Skin epidermis (tissue), 12 donors: Measurements from ENCODE around the gene HNF1B.

Experiments used
- H3K27ac ChIP-seq, 21 experiments: fragments of 200-600 bp; sonication (generic) in 11 of 21; one replicate each; pipeline ENCODE4 v1.5.0; 2020; ENCODE audit warnings: mild to moderate bottlenecking in 3 of 21, inconsistent platforms in 2 of 21, moderate library complexity in 2 of 21
- H3K4me3 ChIP-seq, 7 experiments: fragments of 200-600 bp; sonication (generic) in 2 of 7; one replicate each; pipeline ENCODE4 v1.5.0; 2020; ENCODE audit warnings: inconsistent platforms in 2 of 7, mild to moderate bottlenecking in 2 of 7, moderate library complexity in 1 of 7

The HNF1B gene

DNA sequence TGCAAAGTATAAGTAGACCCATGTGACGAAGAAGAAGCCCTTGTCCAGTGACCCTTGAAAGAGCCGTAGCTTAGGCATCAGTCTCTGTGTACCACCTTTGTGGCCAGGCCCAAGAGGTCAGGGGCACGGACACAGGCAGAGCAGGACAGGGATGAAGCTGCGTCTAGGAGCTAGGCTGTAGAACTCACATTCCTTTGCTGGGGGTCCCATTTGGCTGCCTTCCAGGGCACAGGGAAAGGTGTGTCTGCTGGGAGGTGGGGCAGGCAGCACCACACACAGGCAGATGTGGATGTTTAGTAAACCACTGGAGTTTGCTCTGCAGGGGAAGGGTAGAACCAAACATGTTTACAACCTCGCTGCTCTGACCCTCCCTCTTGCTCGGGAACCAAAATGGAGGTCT is 33.7 kb downstream of the HNF1B start:
- Histone ChIP-seq H3K4me3 (no peak overlapping the region), H3K27ac (no peak overlapping the region)

GRCh38 chr17:37710344-37710886 is 34.4 kb downstream of the HNF1B start:
- Histone ChIP-seq H3K27ac (no peak overlapping the region), H3K4me3 (no peak overlapping the region)

GRCh38 chr17:37708616-37709212 is 36.1 kb downstream of the HNF1B start:
- no peak overlapping the region for H3K27ac ChIP-seq
- no peak overlapping the region for H3K4me3 ChIP-seq

DNA sequence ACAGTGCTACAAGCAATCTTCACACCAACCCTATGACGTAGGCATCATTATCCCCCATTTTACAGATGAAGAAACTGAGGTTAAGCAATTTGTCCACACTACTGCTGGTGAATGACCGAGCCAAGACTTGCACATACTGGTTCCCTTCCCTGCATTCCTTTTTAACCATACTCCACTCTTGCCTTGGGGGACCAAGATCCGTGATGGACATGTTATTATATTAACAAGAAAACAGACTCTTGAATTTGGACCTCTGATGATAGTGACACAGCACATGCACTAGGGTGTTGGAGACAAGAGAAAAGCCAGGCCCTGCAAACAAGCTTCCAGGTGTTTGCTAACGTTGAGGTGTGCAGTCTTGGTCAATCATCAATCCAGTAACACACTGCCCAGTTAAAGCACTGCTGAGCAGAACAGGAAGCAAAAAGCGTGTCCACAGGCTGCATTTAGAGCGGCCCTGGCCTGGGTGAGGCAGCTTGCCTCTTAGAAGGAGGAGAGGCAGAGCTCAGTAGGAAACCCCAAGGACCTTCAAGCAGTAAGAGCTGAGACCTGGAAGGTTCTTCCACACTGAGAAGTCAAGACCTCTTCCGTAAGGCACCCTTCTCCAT is 36.7 kb downstream of the HNF1B start:
- H3K4me3 ChIP-seq: no peak overlapping the region
- H3K27ac ChIP-seq: no peak overlapping the region

- Histone ChIP-seq H3K27ac (no peak overlapping the region), H3K4me3 (no peak overlapping the region)
Observed at GRCh38 chr17:37706446-37706845, 38.4 kb downstream of the HNF1B start.

- Histone ChIP-seq H3K27ac (no peak overlapping the region), H3K4me3 (no peak overlapping the region)
Observed at GRCh38 chr17:37702598-37702997, 42.3 kb downstream of the HNF1B start.

GRCh38 chr17:37701496-37701898 is 43.4 kb downstream of the HNF1B start:
- Histone ChIP-seq H3K4me3 (no peak overlapping the region), H3K27ac (no peak overlapping the region)

DNA sequence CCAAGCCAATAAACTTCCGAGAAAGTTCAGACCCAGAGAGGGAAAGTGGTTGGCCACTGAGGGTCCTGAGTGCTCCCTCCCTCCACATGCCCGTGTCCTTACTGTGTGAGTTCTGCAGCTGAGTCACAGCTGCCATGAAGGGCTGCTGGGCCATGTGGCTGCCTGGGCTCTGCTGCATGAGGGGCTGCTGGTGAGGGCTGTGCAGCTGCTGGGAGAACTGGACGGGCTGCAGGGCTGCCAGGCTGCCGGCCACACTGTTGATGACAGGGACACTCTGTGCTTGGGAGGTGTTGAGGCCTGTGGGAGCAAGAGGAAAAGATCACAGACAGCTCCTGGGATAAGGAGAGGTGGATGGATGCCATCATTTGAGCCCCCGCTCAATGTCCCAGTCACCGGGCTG is 44.0 kb downstream of the HNF1B start:
- no peak overlapping the region for H3K27ac ChIP-seq
- no peak overlapping the region for H3K4me3 ChIP-seq

DNA sequence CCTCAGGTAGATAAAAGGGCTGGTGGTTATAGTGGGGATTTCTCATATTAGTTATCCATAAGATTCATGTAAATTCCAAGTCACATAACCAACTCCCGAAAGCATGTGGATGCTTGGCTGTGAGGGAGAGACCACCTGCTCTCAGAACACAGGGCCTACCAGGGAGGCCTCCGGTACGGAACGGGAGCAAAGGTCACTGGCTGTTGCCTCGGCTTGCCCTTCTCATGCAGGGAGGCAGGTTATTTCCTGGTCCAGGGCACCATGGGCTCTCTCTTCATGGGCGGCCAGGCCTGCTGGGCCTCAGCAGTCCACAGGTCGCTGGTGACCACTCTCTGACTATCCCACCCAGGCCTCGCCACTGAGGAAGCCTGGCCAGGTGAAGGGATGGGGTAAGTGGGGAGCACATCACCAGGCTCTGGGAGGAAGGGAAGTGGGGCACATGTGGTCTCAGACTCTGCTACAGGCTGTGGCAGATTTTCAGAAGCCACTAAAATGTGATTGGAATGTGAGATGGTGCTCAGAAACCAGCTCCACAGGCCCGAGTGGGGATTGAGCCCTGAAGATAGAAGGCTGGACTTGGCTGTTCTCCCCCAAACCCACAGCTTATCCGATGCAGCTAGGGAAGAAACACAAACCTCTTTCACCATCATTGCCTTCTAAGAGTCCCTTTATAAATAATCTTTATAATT is 45.4 kb downstream of the HNF1B start:
- Histone ChIP-seq H3K27ac (no peak overlapping the region), H3K4me3 (no peak overlapping the region)

DNA sequence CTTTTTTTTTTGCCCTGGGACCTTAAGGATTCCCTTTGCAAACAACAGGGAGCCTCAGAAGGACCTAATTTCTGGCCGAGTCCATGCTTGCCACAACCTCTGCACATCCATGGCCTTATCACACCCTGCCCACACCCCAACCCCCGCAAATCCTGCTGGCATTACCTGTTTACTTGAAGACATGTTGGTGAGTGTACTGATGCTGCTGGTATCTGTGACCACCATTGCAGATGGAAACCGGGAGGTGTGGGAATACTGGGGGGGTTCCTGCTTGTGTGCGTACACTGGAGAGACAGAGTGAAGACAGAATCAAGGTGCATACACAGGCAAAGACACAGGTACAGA is 46.0 kb downstream of the HNF1B start:
- Histone ChIP-seq H3K27ac (no peak overlapping the region), H3K4me3 (no peak overlapping the region)

GRCh38 chr17:37698132-37698910 is 46.5 kb downstream of the HNF1B start:
- Histone ChIP-seq H3K4me3 (no peak overlapping the region), H3K27ac (no peak overlapping the region)

DNA sequence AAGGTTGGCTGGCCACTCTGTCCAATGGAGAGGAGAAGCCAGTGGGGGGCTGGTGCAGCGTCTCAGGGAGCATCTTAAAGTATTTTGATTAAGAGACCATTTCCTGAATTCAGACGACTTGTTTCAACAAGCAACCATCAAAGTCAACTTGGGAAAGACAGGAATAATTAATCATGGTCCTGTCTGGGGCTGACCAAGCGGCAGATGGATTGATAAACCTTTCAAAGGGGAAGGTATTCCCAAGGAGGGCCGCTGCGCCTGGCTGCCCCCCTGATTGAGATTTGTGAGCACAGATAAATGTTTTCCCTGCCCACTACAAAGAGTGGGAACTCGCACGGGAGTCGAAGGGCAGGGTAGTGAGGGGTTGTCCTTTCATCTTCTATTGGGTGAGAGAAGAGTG is 47.5 kb downstream of the HNF1B start:
- no peak overlapping the region for H3K27ac ChIP-seq
- no peak overlapping the region for H3K4me3 ChIP-seq

DNA sequence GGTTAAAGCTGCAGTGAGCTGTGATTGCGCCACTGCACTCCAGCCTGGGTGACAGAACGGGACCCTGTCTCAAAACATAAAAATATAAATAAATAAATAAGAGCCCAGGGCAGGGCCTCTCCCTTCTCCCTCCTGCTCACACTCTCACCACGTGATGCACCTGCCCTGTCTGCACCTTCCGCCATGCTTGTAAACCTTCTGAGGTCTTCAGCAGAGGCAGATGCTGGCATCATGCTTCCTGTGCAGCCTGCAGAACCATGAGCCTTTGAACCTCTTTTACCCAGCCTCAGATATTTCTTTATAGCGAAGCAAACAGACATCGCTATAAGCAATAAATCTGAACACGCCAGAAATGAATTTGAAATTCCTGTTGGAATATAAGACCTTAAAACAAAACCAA is 48.5 kb downstream of the HNF1B start:
- Histone ChIP-seq H3K27ac (no peak overlapping the region), H3K4me3 (no peak overlapping the region)

GRCh38 chr17:37695726-37696125 is 49.1 kb downstream of the HNF1B start:
- no peak overlapping the region for H3K27ac ChIP-seq
- H3K4me3 ChIP-seq: no peak overlapping the region

DNA sequence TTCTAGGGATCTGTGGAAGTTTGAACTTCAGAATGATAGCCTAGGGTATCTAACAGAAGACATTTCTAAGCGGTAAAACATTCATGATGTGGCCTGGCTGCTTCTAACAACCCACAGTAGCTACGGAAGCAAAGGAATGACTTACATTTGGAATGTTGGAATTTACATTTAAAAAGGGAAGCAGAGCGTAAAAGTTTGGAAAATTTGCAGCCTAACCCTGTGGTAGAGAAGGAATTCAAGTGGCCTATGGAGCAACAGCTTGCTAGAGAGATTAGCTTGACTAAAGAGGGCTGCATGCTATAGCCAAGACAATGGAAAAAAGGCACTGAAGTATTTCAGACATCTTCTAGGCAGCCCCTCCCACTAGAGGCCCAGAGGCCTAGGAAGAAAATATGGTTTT is 50.1 kb downstream of the HNF1B start:
- no peak overlapping the region for H3K4me3 ChIP-seq
- H3K27ac ChIP-seq: no peak overlapping the region

GRCh38 chr17:37693328-37693727 is 51.5 kb downstream of the HNF1B start:
- no peak overlapping the region for H3K27ac ChIP-seq
- H3K4me3 ChIP-seq: no peak overlapping the region

DNA sequence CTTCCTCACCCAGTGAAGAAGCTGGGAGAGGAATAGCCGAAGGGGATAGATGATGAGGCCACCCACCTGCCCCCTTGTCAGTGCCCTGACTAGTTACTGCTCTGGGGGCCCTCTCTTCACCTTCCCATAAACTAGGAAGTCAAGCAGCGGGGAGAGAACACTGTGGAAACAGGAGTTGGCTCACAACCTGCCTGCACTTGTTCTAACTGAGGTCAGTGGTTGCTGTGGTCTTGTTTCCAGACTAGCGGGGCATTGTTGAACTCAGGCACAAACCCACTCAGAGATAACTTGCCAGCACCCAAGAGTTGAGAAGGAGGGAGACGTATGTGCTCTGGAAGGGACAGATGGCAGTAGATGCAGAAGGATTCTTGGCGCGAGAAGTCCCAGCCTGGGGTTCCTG is 53.1 kb downstream of the HNF1B start:
- no peak overlapping the region for H3K4me3 ChIP-seq
- H3K27ac ChIP-seq: no peak overlapping the region

GRCh38 chr17:37689317-37689716 is 55.5 kb downstream of the HNF1B start:
- H3K4me3 ChIP-seq: no peak overlapping the region

GRCh38 chr17:37683454-37683984 is 61.3 kb downstream of the HNF1B start:
- no peak overlapping the region for H3K27ac ChIP-seq
- H3K4me3 ChIP-seq: no peak overlapping the region

More at GRCh38 chr17:37689317-37689716, 55.5 kb downstream of the HNF1B start:
- no peak overlapping the region for H3K27ac ChIP-seq

- H3K4me3 ChIP-seq: no peak overlapping the region
- no peak overlapping the region for H3K27ac ChIP-seq
Observed at GRCh38 chr17:37682007-37682406, 62.9 kb downstream of the HNF1B start.
